HepG2 (cell line): ENCODE measurements around the gene PLAGL2. TPM values are rescaled to one million over a fixed set of nuclear protein-coding genes. Genes with fewer than 3 reads are reported as not detected.

ENCODE experiments used
- ATF3 ChIP-seq: sonication (generic); formaldehyde crosslinking; IDR thresholded peaks from 2 replicates; pipeline ENCODE4 v1.4.0; 2020; ENCODE audit warnings: missing genetic modification reagents
- ATF7 ChIP-seq, 2 experiments: fragments of 450-650 bp in 1 of 2; sonication (generic) in 1 of 2; formaldehyde crosslinking in 1 of 2; IDR thresholded peaks; 2 replicates each; pipeline versions ENCODE4 v1.4.0 to v1.6.1; 2016 to 2020; ENCODE audit warnings: antibody characterized with exemption in 1 of 2, mild to moderate bottlenecking in 1 of 2, missing genetic modification reagents in 1 of 2
- CHCHD3 ChIP-seq: sonication (generic); formaldehyde crosslinking; IDR thresholded peaks from 2 replicates; pipeline ENCODE4 v1.8.0; 2022; ENCODE audit warnings: mild to moderate bottlenecking, missing genetic modification reagents, moderate library complexity
- LBX2 ChIP-seq: sonication (generic); formaldehyde crosslinking; IDR thresholded peaks from 2 replicates; pipeline ENCODE4 v1.5.0; 2020; ENCODE audit warnings: missing genetic modification reagents, mild to moderate bottlenecking, borderline replicate concordance
- NKX3-1 ChIP-seq: sonication (generic); formaldehyde crosslinking; IDR thresholded peaks from 2 replicates; pipeline ENCODE4 v1.5.0; 2020; ENCODE audit warnings: missing genetic modification reagents
- PLRG1 ChIP-seq: fragments of 450-650 bp; conservative IDR thresholded peaks from 2 replicates; pipeline ENCODE4 v1.6.1; 2016
- REST ChIP-seq, 2 experiments: IDR thresholded peaks; 2 replicates each; pipeline ENCODE4 v1.6.1; 2011 to 2012; ENCODE audit warnings: low read length in 2 of 2, borderline replicate concordance in 1 of 2, low read depth in 1 of 2, mild to moderate bottlenecking in 1 of 2, moderate library complexity in 1 of 2
- SMARCE1 ChIP-seq: fragments of 450-650 bp; IDR thresholded peaks from 2 replicates; pipeline ENCODE4 v1.6.1; 2017; ENCODE audit warnings: borderline replicate concordance
- SP140L ChIP-seq: sonication (generic); formaldehyde crosslinking; IDR thresholded peaks from 2 replicates; pipeline ENCODE4 v1.4.0; 2020; ENCODE audit warnings: missing genetic modification reagents, borderline replicate concordance
- SP5 ChIP-seq: IDR thresholded peaks from 2 replicates; pipeline ENCODE4 v1.6.1; 2016; ENCODE audit warnings: low read depth, borderline replicate concordance
- SSRP1 ChIP-seq: IDR thresholded peaks from 2 replicates; pipeline ENCODE4 v1.6.1; 2016; ENCODE audit warnings: control low read depth
- ZNF143 ChIP-seq: sonication (generic); formaldehyde crosslinking; IDR thresholded peaks from 2 replicates; pipeline ENCODE4 v1.4.0; 2020; ENCODE audit warnings: missing genetic modification reagents
- ZNF282 ChIP-seq: fragments of 450-650 bp; IDR thresholded peaks from 2 replicates; pipeline ENCODE4 v1.6.1; 2018; ENCODE audit not compliant: partially characterized antibody
- ZNF335 ChIP-seq: sonication (generic); formaldehyde crosslinking; IDR thresholded peaks from 2 replicates; pipeline ENCODE4 v1.4.0; 2020; ENCODE audit warnings: missing genetic modification reagents
- ZNF572 ChIP-seq: sonication (generic); formaldehyde crosslinking; IDR thresholded peaks from 2 replicates; pipeline ENCODE4 v1.5.1; 2020; ENCODE audit warnings: mild to moderate bottlenecking, missing genetic modification reagents
- ZNF746 ChIP-seq: sonication (generic); formaldehyde crosslinking; IDR thresholded peaks from 2 replicates; pipeline ENCODE4 v1.8.0; 2022; ENCODE audit warnings: mild to moderate bottlenecking, missing genetic modification reagents
- ZNF773 ChIP-seq: sonication (generic); formaldehyde crosslinking; IDR thresholded peaks from 2 replicates; pipeline ENCODE4 v1.4.0; 2020; ENCODE audit warnings: missing genetic modification reagents, borderline replicate concordance
- ZNF781 ChIP-seq: sonication (generic); formaldehyde crosslinking; IDR thresholded peaks from 2 replicates; pipeline ENCODE4 v1.5.1; 2020; ENCODE audit warnings: borderline replicate concordance, mild to moderate bottlenecking, missing genetic modification reagents; ENCODE audit errors: not compliant biosample characterization
- ZSCAN22 ChIP-seq: sonication (generic); formaldehyde crosslinking; IDR thresholded peaks from 2 replicates; pipeline ENCODE4 v1.4.0; 2020; ENCODE audit warnings: mild to moderate bottlenecking, missing genetic modification reagents
- ZSCAN29 ChIP-seq: sonication (generic); formaldehyde crosslinking; conservative IDR thresholded peaks from 2 replicates; pipeline ENCODE4 v1.4.0; 2020; ENCODE audit warnings: mild to moderate bottlenecking, missing genetic modification reagents
- polyA plus RNA-seq, 8 experiments: library from polyadenylated mRNA; depleted of rRNA in 3 of 8; stranded (reverse) in 7 of 8; unstranded in 1 of 8; fragments of >200 nt; fragmentation: Illumina TruSeq in 4 of 8; extraction: Trizol in 4 of 8; gene quantifications; 2 replicates each; pipeline versions ENCODE4 v1.2.1 to v1.2.3, GENCODE V29; 2011 to 2016; ENCODE audit warnings: low read depth in 4 of 8, missing spikeins in 1 of 8, mixed read lengths in 1 of 8; ENCODE audit not compliant: insufficient read depth in 1 of 8
- total RNA-seq, 5 experiments: library from RNA; depleted of rRNA; stranded (reverse); fragments of >200 nt; fragmentation: Illumina TruSeq; extraction: Trizol; gene quantifications; 2 replicates each; pipeline ENCODE4 v1.2.3, GENCODE V29; 2016; ENCODE audit warnings: low read depth in 1 of 5
- TF ChIP-seq, protein P1 (sequence below): sonication (generic); formaldehyde crosslinking; IDR thresholded peaks from 2 replicates; pipeline ENCODE4 v1.4.0; 2020; ENCODE audit warnings: missing genetic modification reagents
- TF ChIP-seq, protein P2 (sequence below): sonication (generic); formaldehyde crosslinking; IDR thresholded peaks from 2 replicates; pipeline ENCODE4 v1.4.0; 2020; ENCODE audit warnings: missing genetic modification reagents, borderline replicate concordance

The PLAGL2 gene
- total and polyA plus RNA-seq, 2 of the 13 experiments (the other 11 are each of a cell fraction or from before 2014, with no cell fraction given): 15.2 to 15.3 TPM

GRCh38 chr20:32248043-32248442 is 40.5 kb upstream of the PLAGL2 start (continued):
- TF ChIP-seq LBX2 (CRISPR knock-in tag) (no peak), SMARCE1 (no peak), SP5 (no peak), ZNF781 (CRISPR knock-in tag) (no peak), ATF7 (IDR thresholded peaks at IDR 0.05) (no peak), ATF7 (CRISPR knock-in tag; IDR thresholded peaks at IDR 0.05) (no peak), SSRP1 (no peak), SP140L (no peak), ZNF773 (no peak), ZNF282 (no peak), ZNF335 (CRISPR knock-in tag) (no peak), ZNF572 (no peak), ZSCAN22 (CRISPR knock-in tag) (no peak), ZNF746 (CRISPR knock-in tag) (no peak), ZSCAN29 (CRISPR knock-in tag) (no peak), PLRG1 (no peak), ATF3 (no peak), ZNF143 (no peak), REST (IDR thresholded peaks at IDR 0.05; ENCODE audit: borderline replicate concordance in 1 of 2, low read depth in 1 of 2, low read length in 2 of 2) (no peak), NKX3-1 (no peak), CHCHD3 (CRISPR knock-in tag) (no peak)
- TF ChIP-seq, protein P1, sequence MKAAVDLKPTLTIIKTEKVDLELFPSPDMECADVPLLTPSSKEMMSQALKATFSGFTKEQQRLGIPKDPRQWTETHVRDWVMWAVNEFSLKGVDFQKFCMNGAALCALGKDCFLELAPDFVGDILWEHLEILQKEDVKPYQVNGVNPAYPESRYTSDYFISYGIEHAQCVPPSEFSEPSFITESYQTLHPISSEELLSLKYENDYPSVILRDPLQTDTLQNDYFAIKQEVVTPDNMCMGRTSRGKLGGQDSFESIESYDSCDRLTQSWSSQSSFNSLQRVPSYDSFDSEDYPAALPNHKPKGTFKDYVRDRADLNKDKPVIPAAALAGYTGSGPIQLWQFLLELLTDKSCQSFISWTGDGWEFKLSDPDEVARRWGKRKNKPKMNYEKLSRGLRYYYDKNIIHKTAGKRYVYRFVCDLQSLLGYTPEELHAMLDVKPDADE (CRISPR knock-in tag): no peak
- TF ChIP-seq, protein P2, sequence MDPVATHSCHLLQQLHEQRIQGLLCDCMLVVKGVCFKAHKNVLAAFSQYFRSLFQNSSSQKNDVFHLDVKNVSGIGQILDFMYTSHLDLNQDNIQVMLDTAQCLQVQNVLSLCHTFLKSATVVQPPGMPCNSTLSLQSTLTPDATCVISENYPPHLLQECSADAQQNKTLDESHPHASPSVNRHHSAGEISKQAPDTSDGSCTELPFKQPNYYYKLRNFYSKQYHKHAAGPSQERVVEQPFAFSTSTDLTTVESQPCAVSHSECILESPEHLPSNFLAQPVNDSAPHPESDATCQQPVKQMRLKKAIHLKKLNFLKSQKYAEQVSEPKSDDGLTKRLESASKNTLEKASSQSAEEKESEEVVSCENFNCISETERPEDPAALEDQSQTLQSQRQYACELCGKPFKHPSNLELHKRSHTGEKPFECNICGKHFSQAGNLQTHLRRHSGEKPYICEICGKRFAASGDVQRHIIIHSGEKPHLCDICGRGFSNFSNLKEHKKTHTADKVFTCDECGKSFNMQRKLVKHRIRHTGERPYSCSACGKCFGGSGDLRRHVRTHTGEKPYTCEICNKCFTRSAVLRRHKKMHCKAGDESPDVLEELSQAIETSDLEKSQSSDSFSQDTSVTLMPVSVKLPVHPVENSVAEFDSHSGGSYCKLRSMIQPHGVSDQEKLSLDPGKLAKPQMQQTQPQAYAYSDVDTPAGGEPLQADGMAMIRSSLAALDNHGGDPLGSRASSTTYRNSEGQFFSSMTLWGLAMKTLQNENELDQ (CRISPR knock-in tag): no peak
